ENCODE results near the gene FAM209A. TPM values are rescaled to one million over a fixed set of nuclear protein-coding genes. Genes with fewer than 3 reads are reported as not detected.

Gene FAM209A
- total RNA-seq, 1 experiment from 2014 or later: 0.32 TPM

DNA sequence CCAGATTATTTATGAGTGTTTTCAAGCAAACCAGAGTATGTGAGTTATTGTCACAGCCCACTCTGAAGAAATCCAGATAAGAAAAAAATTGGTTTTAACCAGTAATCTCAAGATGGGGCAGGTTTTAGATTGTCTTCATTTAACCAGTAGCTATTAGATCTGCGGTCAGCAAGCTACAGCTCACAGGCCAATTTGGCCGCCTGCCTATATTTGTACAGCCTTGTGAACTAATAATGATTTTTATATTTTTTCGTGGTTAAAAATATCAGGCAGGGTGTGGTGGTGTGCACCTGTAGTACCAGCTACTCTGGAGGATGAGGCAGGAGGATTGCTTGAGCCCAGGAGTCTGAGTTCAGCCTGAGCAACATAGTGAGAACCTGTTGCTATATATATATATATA is 13.5 kb downstream of the FAM209A start:
- Histone ChIP-seq H3K27me3 (replicated peaks; ENCODE audit: insufficient read depth, low read depth, low read length, poor library complexity) (no peaks in the 10 kb centered on the region), H3K4me3 (ENCODE audit: low read depth, low read length, poor library complexity, severe bottlenecking) (no peak overlapping the region), H3K9me3 (ENCODE audit: low read depth, low read length, poor library complexity, severe bottlenecking) (no peaks in the 10 kb centered on the region), H3K36me3 (ENCODE audit: insufficient read depth, low read length, poor library complexity, severe bottlenecking) (no peaks in the 10 kb centered on the region), H3K27ac (ENCODE audit: low read depth, low read length, poor library complexity, severe bottlenecking) (no peak overlapping the region), H3K4me1 (ENCODE audit: insufficient read depth, low read length, poor library complexity, severe bottlenecking) (no peaks in the 10 kb centered on the region)
- intact Hi-C loops (cut with micrococcal nuclease; ENCODE audit: unreplicated experiment): no loop called here
- TF ChIP-seq EZH2 (IDR thresholded peaks at IDR 0.05; ENCODE audit: borderline replicate concordance, low read depth, low read length, poor library complexity, severe bottlenecking): no peak
- TF ChIP-seq, protein P1, sequence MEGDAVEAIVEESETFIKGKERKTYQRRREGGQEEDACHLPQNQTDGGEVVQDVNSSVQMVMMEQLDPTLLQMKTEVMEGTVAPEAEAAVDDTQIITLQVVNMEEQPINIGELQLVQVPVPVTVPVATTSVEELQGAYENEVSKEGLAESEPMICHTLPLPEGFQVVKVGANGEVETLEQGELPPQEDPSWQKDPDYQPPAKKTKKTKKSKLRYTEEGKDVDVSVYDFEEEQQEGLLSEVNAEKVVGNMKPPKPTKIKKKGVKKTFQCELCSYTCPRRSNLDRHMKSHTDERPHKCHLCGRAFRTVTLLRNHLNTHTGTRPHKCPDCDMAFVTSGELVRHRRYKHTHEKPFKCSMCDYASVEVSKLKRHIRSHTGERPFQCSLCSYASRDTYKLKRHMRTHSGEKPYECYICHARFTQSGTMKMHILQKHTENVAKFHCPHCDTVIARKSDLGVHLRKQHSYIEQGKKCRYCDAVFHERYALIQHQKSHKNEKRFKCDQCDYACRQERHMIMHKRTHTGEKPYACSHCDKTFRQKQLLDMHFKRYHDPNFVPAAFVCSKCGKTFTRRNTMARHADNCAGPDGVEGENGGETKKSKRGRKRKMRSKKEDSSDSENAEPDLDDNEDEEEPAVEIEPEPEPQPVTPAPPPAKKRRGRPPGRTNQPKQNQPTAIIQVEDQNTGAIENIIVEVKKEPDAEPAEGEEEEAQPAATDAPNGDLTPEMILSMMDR (conservative IDR thresholded peaks at IDR 0.05; ENCODE audit: low read depth, low read length): no peak
- DNase-seq (ENCODE audit: low spot score): no peak
- no TSS peak for BruUV-seq (replicated peaks)
- ChIA-PET CTCF (no interaction called here), POLR2A (ENCODE audit: low non-redundant PET) (no interaction called here)

DNA sequence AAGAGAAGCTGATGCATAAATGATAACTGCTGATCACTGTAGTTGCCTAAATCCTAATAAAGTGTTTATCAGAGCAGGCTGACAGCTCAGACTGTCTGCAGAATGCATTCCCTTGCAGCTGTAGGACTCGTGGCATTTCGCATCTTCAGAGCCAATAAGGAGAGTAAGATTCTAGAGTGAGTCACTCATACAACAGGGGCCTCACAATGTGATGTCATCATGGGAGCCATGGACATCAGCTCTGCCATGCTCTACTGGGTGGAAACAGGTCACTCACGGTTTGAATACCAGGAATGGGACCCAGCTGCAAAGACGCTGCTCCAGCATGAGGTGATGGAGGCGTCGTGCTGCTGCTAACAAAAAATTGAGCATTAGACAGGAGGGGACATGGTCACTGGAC is 15.9 kb downstream of the FAM209A start:
- no peak overlapping the region for H3K27ac ChIP-seq (ENCODE audit: low read depth, low read length, poor library complexity, severe bottlenecking)
- intact Hi-C loops (cut with micrococcal nuclease; ENCODE audit: unreplicated experiment): no loop called here
- ChIA-PET POLR2A (ENCODE audit: low non-redundant PET) (no interaction called here), CTCF (no interaction called here)
- no peaks in the 10 kb centered on the region for H3K36me3 ChIP-seq (ENCODE audit: insufficient read depth, low read length, poor library complexity, severe bottlenecking)
- H3K4me3 ChIP-seq (ENCODE audit: low read depth, low read length, poor library complexity, severe bottlenecking): no peak overlapping the region
- no peaks in the 10 kb centered on the region for H3K27me3 ChIP-seq (replicated peaks; ENCODE audit: insufficient read depth, low read depth, low read length, poor library complexity)
- BruUV-seq (replicated peaks): no TSS peak
- H3K4me1 ChIP-seq (ENCODE audit: insufficient read depth, low read length, poor library complexity, severe bottlenecking): no peaks in the 10 kb centered on the region
- no peaks in the 10 kb centered on the region for H3K9me3 ChIP-seq (ENCODE audit: low read depth, low read length, poor library complexity, severe bottlenecking)
- TF ChIP-seq, protein P1 (conservative IDR thresholded peaks at IDR 0.05; ENCODE audit: low read depth, low read length): no peak
- no peak for TF ChIP-seq EZH2 (IDR thresholded peaks at IDR 0.05; ENCODE audit: borderline replicate concordance, low read depth, low read length, poor library complexity, severe bottlenecking)
- no peak for DNase-seq (ENCODE audit: low spot score)

DNA sequence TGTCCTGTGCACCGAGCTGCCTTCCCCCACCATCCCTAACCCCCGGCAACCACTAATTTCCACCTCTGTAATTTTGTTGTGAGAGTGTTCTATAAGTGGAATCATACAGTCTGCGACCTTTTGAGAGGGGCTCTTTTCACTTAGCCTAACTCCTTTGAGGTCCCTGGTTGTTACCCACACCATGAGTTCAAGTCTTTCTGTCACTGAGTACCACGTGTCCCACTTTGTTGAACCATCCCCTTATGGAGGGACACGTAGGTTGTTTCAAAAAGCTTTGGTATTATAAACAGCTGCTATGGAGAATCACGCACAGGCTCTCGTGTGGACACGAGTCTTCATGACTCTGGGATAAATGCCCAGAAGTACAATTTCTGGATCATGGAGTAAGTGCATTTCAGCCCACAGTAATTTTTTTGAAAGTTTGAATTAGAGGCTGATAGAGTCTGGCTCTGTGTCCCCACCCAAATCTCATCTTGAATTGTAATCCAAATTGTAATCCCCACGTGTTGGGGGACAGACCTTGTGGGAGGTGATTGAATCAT is 18.0 kb downstream of the FAM209A start:
- CTCF ChIA-PET: no interaction called here

More for the DNA sequence above, 18.0 kb downstream of the FAM209A start:
- intact Hi-C loops (cut with micrococcal nuclease; ENCODE audit: unreplicated experiment): no loop called here
- Histone ChIP-seq H3K36me3 (ENCODE audit: insufficient read depth, low read length, poor library complexity, severe bottlenecking) (no peaks in the 10 kb centered on the region), H3K4me1 (ENCODE audit: insufficient read depth, low read length, poor library complexity, severe bottlenecking) (no peaks in the 10 kb centered on the region), H3K27ac (ENCODE audit: low read depth, low read length, poor library complexity, severe bottlenecking) (no peak overlapping the region), H3K4me3 (ENCODE audit: low read depth, low read length, poor library complexity, severe bottlenecking) (no peak overlapping the region), H3K9me3 (ENCODE audit: low read depth, low read length, poor library complexity, severe bottlenecking) (no peaks in the 10 kb centered on the region), H3K27me3 (replicated peaks; ENCODE audit: insufficient read depth, low read depth, low read length, poor library complexity) (peaks cover 5% of the 10 kb centered on the region)
- POLR2A ChIA-PET (ENCODE audit: low non-redundant PET): no interaction called here
- DNase-seq (ENCODE audit: low spot score): no peak
- TF ChIP-seq, protein P1 (conservative IDR thresholded peaks at IDR 0.05; ENCODE audit: low read depth, low read length): no peak
- BruUV-seq (replicated peaks): no TSS peak
